PFSK-1 (cell line): ENCODE measurements around the gene PTCD1.
A peak's percentile ranks its signal among the peaks of the same experiment; 100 is the strongest.

ENCODE experiments used
- POLR2AphosphoS5 ChIP-seq: IDR thresholded peaks from 2 replicates; pipeline ENCODE4 v1.6.1; 2012; ENCODE audit warnings: low read depth, mild to moderate bottlenecking, control low read depth, low read length, moderate library complexity
- REST ChIP-seq, 2 experiments: IDR thresholded peaks; 2 replicates each; pipeline versions ENCODE4 v1.6.1 to v1.8.0; 2011 to 2012; ENCODE audit warnings: low read depth in 2 of 2, low read length in 2 of 2, control low read depth in 1 of 2, inconsistent platforms in 1 of 2, mild to moderate bottlenecking in 1 of 2, moderate library complexity in 1 of 2; ENCODE audit not compliant: insufficient read depth in 1 of 2

GRCh38 chr7:99396418-99397296 is 41.9 kb downstream of the PTCD1 start:
- TF ChIP-seq POLR2AphosphoS5 (peak; percentile 51), REST (IDR thresholded peaks at IDR 0.05; ENCODE audit: insufficient read depth in 1 of 2, low read depth in 2 of 2, low read length in 2 of 2) (no peak)
